ENCODE results near the gene TGM3. TPM values are rescaled to one million over a fixed set of nuclear protein-coding genes. Genes with fewer than 3 reads are reported as not detected.

The TGM3 gene
- polyA plus RNA-seq, 5 donors, result 0.12 to 0.28 (median 0.23) TPM; not detected in 1

DNA sequence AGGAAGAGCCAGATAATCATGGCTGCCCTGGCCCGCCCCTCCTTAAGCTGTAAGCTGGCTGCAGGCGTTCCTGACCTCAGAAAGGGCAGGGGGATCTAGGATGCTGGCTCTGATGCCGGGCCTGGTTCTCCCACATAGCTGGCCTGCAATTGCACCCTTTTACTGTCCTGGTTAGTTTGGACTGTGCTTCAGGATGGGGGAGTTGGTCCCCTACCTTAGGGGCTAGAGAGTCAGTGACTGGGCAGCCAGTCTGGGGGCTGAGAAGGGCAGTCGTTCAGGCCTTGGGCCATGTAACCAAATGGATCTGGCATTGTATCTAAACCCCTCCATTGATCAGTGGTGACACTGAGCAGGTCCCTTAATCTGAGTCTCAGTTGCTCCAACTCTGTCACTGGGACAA is 40.7 kb downstream of the TGM3 start:
- DNase-seq, result no peak

DNA sequence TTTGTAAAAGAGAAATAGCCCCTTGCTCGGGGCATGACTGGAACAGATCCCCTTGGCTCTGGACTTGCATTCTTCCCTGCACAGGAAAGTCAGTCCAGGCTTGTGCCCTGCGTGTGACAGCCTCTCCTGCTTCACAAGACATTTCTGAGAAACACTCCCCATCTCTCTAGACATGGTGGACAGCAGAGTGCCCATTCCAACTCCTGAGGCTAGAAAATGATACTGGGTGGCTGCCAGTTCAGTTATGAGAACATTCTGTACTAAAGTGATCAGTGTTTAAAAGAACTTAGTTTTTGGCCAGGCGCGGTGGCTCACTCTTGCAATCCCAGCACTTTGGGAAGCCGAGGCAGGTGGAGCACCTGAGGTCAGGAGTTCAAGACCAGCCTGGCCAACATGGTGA is 41.3 kb downstream of the TGM3 start:
- DNase-seq, result no peak

DNA sequence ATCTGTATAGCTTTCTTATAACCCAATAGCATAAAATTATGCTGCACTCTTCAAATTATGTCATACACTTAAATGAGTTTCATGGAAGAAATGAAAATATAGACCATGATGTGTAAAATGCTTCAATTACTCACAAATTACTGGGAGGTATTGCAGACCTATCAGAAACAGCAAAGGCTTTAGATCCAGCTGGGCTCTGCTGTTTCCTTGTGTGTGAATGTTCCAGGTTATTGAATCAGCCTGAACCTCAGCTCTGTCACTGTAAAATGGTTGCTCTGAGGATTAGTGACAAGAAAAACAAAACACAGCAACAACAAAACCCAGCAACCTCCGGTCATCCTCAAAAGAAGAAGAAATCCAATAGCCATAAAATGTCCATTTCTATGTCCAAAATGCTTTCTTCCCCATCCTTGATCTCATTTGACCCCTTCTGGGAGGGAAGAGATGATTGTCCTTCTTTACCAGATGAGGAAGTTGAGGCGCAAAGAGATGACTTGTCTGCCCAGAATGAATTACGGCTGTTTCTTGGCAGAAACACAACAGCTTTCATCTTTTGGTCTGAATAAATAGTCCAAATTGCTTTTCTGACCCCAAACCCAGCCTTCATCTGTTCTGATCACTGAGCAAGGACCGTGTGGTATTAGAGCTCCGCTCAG is 42.7 kb downstream of the TGM3 start:
- no peak for DNase-seq

DNA sequence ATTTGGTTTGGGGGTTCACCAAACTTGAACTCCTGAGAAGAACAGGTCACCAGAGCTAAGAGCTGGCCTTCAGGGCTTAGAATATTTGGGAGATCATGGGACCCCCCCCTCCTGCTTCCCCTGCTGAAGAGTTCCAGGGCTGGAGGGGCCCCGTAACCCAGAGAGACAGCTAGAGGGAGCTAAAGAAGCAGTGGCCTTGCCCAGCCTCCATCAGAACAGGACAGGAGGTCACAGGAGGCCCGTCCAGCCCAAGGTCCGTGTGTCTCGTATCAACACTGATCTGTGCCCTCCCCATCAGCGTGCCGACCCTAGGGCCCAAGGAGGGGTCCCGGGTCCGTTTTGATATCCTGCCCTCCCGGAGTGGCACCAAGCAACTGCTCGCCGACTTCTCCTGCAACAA is 44.3 kb downstream of the TGM3 start:
- DNase-seq, result no peak

DNA sequence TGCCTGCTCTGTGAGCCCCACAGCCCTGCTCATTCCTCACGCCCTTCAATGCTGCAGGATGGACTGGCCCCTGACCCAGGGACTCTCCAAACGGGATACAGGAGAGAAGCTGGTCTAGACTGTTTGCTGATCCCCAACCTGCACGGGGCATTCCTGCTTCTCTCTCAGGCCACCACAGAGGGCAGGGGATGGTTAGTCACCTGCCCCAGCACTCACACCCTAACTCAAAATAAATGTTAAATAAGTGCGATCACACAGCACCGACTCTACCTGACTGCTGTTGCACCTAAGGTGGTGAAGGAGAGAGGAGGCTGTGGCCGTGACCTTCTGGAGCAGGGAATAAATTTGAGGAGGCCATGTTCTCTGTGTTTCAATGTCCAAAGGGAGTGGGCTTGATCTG is 45.0 kb downstream of the TGM3 start:
- DNase-seq, result no peak

DNA sequence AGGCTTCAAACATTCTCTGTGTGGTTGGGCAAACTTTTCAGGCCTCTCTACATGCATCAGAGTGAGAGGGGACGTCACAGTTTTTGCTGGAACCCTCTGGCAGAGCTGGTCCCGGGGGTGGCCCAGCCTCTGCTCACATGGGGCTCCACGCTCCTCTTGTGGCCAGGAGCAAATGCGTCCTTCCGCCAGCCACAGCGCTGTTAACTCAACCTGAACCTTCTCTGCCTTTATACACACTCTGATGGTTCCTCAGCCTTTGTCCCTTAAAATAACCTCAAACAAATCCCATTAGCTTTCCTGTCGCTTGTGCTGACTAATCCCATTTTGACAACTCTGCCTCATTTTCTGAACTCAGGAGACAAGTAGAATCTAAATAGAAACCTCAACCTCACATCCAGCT is 45.5 kb downstream of the TGM3 start:
- no peak for DNase-seq

DNA sequence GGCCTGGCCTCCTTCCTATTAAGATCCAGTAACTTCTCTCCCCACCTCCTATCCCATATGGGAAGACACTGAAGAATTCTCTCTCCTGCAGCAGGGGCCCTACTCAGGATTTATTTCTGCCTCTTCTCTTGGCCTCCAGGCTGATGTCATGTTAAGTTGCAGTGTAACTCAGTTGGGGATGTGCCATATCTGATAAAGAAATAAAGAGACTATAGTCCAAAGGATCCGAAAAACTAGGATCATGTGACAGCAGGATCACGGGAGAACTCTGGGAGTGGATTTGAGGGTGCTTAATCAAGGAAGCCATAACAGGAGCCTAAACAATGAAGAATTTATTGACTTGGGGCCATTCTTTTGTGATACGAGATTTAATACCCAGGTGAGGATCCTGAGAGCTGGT is 46.4 kb downstream of the TGM3 start:
- DNase-seq, result no peak

DNA sequence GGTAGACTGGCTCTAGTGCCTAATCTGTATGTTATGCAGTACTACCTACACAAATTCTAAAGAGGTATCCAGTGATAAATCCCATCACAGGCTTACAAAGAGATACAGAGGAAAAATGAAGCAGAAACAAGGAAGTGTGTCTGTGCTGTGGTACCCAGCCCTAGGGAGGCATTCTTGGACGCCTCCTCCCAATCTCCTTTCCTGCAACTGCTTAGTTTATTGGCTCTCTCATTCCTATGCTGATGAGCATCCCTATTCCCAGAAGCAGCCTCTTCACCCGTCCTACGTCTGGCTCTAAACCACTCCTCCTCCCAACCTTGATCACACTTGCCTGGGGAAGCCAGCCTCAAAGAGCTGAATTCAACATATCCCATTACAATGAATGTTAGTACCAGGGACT is 50.4 kb downstream of the TGM3 start:
- no peak for DNase-seq

DNA sequence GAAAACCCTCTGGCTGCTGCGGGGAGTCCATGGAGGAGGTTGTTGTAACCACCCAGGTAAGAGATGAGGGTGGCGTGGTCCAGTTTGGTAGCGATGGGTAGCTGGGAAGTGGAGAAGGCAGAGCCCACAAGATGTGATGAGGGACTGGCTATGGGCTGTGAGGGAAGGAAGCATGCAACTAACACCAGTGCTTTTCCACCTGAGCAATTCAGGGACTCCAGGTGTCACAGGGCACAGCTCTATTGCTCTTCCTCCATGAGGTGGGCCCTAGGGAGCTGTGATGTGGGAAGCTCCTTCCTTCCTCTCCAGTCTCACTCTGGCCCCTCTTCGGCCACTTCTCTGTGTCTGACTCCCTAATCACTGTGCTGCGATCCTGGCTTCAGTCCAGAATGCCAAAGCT is 52.5 kb downstream of the TGM3 start:
- no peak for DNase-seq

DNA sequence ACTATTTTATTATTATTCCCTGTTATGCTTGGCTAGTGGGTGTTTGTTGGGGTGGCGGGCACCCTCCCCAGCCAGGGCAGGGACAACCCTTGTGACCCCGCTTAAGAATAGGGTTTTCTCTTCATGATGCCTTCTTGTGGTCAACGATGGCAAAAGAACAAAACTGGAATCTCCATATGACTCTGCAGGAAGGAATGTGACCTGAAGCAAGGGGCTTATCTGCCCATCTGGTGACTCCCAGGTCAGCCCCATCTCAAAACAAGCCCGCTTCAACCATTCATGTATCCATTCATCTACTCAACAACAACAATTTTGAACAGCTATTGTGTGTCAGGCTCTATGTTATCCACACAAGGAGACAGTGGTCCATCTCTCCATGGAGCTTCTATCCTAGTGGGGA is 54.0 kb downstream of the TGM3 start:
- DNase-seq, result no peak

DNA sequence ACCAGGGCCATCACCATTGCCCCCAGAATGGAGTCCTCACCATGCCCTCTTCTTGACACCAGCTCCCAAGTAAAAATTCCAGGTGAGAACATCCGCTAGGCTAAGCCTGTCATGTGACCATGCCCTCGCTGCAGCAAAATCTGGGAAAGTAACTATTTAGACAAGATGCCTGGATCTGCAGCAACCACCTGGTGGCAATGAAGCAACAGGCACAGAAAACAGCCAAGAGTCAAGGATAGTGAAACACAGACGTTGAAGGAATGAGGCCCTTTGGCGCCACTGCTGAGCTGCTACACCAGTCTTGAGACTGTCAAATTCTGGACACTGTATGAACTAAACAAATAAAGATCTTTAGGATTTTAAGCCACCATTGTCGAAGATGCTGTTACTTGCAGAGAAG is 54.8 kb downstream of the TGM3 start:
- DNase-seq, result no peak

DNA sequence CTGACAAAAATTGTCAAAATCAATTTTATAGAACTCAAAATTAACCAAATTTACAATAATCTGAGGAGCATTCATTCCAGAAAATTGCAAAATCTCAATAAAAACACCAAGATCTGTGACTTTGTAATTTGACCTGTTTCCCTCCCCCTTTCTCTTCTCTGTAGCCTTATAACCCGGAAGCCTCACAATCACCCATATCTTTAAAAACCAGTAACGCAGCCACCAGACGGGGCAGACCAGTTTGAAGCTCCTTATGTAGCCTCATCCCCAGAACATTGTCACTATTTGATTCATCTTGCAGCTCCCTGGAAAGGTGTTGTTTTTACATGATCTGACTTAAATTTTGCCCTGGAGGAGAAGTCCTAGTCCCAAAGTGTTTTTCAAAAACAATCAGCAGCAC is 57.4 kb downstream of the TGM3 start:
- no peak for DNase-seq

DNA sequence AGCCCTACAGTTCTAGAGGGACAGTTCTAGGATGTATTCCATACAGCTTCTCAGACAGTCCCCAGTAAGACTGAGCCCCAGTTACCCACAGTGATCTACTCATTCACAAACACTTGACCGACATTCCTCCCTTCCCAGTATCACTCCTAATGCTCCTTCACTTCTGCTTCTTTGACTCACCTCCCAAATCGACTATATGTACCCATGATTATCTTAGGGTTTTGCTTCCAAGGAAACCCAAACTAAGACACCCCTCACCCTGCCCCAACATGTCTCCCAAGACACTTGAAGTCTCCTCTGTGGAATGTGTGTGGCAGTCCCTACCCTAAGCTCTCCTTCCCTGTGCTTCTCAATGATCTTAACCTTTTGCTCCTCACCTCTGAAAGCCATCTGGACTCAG is 61.3 kb downstream of the TGM3 start:
- no peak for DNase-seq

DNA sequence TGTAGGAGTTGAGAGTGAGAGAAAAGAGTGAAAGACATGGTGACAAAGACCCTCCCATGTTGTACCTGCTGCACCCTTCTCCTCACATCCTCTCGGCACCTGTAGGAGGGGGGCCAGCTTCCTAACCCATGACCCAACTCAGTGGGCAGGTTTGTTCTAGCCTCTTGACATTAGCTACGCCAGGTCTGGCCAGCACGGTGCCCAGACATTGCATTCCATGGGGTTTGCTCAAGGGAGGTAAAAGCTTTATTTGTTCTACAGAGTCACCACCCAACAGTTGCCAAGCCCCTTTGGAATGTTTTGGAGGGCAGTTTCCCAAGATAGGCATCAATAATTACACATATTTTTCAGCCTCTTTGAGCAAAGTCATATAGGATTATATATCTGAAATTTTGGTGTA is 62.2 kb downstream of the TGM3 start:
- DNase-seq, result no peak

DNA sequence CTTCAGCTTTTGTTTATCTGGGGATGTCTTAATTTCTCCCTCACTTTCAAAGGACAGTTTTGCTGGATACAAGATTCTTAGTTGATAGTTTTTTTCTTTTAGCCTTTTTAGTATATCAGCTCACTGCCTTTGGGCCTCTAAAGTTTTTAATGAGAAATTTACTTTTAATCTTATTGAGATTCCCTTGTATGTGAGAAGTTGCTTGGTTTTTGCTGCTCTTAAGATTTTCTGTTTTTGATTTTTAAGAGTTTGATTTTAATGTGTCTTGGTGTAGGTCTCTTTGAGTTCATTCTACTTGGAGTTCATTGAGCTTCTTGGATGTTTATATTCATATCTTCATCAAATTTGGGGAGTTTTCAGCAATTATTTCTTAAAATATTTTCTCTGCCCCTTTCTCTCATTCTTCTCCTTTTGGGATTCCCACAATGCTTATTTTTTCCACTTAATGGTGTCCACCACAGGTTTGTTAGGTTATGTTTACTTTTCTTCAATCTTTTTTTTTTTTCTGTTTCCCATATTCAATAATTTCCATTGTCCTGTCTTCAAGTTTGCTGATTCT is 65.3 kb downstream of the TGM3 start:
- DNase-seq, result no peak

DNA sequence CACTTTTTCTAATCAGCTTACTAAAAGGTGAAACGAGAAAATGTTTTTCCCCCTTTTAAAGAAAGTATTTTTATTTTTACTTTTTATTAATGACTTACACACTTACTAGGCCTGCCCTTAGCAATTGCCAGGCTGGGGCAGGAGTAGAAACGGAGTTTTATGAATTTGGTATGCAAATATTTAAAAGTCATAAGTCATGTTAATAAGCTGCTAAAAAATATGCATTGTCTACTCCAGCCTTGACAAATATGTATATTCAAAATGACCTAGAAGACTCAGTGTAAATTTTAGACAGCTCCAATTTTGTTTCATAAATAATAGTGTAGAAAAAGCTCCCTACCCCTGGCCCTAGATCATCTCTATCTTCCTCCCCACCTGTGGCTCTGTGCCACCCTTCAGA is 67.4 kb downstream of the TGM3 start:
- DNase-seq, result no peak

DNA sequence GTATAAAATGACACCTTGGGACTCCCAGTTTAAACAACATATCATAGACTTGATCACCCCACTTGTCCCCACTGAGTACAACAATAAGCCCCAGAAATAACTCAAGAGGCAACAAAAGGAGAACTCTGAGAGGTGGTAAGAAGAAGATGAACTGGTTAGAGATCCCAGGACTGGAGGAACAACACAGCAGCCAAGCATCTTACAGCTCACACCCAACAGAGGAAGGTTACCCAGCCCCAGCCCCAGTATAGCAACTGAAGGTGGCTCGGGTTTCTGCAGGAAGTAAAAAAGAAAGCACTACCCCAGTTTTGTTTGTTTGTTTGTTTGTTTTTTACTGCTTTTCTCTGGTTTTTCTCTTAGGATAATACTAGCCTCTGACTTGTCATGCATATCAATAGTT is 67.8 kb downstream of the TGM3 start:
- no peak for DNase-seq

DNA sequence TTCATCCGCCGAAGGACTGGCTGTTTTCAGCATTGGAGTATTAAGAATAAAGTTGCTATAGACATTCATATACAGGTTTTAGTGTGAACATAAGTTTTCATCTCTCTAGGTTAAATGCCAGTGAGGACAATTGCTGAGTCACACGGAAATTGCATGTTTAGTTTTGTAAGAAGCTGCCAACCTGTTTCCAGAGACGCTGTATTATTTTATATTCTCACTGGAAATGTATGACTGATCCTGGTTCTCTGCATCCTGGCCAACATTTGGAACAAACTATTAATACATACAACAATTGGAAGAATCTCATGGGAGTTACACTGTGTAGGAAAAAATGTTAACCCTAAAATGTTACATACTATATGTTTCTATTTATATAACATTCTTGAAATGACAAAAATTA is 68.2 kb downstream of the TGM3 start:
- DNase-seq, result no peak

DNA sequence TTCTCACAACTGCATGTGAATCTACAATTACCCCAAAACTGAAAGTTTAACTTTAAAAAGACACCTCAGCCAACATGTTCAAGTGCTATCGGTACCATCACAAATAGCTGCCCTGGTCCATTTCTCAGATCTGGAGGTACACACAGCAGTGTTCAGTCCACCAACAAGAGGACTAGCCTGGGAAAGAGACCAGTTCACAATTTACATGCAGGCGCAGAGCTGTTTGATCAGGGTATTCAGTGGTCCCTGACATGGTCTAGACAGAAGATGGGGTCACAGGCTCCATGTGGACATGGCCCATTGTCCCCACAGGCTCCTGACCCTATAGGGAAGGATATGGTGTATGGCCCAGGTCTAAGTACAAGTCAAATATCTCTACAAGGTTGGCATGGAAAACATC is 69.3 kb downstream of the TGM3 start:
- DNase-seq, result no peak

DNA sequence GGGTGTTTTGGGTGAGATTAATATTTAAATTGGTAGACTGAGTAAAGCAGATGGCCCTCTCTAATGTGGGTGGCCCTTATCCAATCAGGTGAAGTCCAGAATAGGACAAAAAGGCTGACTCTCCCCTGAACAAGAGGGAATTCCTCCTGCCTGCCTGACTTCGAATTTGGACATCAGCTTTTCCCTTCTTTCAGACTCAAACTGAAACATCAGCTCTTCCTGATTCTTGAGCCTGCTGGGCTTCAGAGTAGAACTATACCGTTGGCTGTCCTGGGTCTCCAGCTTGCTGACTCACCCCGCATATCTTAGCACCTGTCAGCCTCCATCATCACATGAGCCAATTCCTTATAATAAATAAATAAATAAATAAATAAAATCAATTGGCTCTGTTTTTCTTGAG is 69.9 kb downstream of the TGM3 start:
- DNase-seq, result no peak

DNA sequence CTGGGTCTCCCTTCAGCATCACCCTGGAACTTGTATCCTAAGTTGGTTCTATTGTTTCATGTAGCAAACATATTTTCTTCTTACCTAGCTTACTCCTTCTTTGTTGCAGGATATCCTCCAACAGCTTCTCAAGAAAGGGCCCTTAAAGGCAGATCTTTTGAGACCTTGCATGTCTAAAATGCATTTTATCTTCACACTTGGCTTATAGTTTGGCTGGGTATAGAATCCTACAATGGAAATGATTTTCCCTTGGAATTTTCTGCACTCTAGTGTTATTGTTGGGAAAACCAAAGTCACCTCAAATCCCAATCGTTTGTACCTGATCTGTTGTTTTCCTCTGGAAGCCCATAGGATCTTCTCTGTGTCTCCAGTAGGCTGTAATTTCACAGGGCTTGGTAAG is 72.8 kb downstream of the TGM3 start:
- no peak for DNase-seq

DNA sequence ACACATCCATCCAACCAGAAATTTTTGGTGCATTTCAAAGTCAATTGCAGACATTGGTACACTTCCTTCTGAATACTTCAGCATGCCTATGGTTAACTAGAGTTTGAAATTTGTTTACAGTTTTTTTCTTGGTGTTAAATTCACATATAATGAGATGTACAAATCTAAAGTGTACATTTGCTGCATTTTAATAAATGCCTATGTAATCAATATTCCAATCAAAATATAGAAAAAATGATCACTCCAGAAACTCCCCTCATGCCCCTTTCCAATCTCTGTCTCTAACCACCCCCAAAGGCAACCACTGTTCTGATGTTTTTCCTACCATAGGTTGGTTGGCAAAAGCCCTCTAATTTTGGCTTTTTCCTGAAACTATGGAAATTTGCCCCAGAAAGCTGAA is 77.3 kb downstream of the TGM3 start:
- no peak for DNase-seq

DNA sequence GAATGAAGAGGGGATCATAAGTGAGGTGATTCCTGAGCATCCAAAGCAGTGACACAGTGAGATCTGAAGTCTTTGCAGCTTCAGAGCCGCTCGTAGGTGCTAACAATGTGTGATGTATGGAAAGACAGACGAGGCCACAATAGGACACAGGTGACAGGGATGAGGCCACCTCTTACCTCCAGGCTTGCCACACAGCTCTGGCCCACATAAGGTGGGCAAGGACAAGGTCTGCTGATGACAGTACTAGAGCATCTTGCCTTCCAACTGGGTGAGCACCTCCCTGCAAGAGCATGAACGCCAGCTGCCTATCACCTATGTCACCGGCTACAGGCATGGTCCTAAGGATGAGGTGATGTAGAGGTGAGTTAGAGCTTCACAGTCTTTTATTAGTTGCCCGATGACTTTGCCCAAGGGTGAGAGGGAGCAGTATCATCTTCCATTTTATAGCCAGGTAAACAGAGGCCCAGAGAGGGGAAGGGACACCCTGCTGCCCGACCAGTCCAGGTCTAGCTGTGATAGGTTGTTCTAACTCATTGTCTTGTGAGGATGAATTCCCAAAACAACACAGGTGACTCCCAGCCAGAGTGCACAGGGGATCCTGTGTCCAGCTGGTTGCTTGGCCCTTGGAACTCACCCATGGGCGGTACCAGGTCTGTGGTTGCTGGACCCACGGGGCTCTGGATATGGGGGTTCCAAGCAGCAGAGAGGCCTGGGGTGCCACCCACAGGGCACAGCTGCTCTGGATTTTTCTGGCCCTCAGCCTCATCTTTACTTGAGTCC is 78.7 kb downstream of the TGM3 start:
- no peak for DNase-seq

DNA sequence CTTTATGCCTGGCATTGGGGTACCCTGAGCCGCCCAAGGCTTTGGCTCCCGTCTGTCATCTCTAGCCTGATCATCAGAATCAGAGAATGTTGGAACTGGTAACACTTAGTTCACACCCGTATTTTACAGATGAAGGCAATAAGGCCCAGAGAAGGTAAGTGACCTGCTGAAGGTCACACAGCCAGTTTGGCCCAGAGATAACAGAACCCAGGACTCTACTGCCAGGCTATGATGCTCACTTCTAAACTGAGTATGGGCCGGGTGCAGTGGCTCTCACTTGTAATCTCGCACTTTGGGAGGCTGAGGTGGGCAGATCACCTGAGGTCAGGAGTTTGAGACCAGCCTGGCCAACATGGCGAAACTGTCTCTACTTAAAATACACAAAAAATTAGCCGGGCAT is 83.1 kb downstream of the TGM3 start:
- DNase-seq, result no peak
